AG09319 (cell line): ENCODE measurements around the gene BBS12.
"Not testable (repeated sequence)": the region's sequence is repeated elsewhere in the genome, so short reads cannot be mapped to it uniquely, and the experiment has no call there.

ENCODE experiments used
- DNase-seq: peaks from one replicate; pipeline ENCODE4 v3.0.0-alpha.2; 2010; ENCODE audit warnings: low read depth; ENCODE audit errors: extremely low read depth
- CTCF ChIP-seq: IDR thresholded peaks from 2 replicates; pipeline ENCODE4 v1.5.1; 2011; ENCODE audit warnings: low read depth, mild to moderate bottlenecking, inconsistent platforms, low read length, moderate library complexity

Gene BBS12

GRCh38 chr4:122783301-122784215 lies 51.1 kb downstream of the BBS12 start:
- TF ChIP-seq CTCF: no peak
- DNase-seq: peak; percentile 60

- no peak for DNase-seq
- TF ChIP-seq CTCF: no peak
These were observed 51.8 kb downstream of the BBS12 start for GRCh38 chr4:122784261-122784660.

- no peak for DNase-seq
- no peak for TF ChIP-seq CTCF
These were observed 52.6 kb downstream of the BBS12 start for GRCh38 chr4:122785099-122785498.

GRCh38 chr4:122786296-122786695 lies 53.8 kb downstream of the BBS12 start:
- not testable (repeated sequence) for DNase-seq

GRCh38 chr4:122786920-122787319 lies 54.4 kb downstream of the BBS12 start:
- not testable (repeated sequence) for DNase-seq

GRCh38 chr4:122787940-122788339 lies 55.4 kb downstream of the BBS12 start:
- no peak for DNase-seq
- no peak for TF ChIP-seq CTCF

- no peak for DNase-seq
- TF ChIP-seq CTCF: no peak
These were observed 56.4 kb downstream of the BBS12 start for GRCh38 chr4:122788935-122789334.

GRCh38 chr4:122793811-122794210 lies 61.3 kb downstream of the BBS12 start:
- no peak for DNase-seq
- no peak for TF ChIP-seq CTCF
